ENCODE results near the gene CLDN19.

DNA sequence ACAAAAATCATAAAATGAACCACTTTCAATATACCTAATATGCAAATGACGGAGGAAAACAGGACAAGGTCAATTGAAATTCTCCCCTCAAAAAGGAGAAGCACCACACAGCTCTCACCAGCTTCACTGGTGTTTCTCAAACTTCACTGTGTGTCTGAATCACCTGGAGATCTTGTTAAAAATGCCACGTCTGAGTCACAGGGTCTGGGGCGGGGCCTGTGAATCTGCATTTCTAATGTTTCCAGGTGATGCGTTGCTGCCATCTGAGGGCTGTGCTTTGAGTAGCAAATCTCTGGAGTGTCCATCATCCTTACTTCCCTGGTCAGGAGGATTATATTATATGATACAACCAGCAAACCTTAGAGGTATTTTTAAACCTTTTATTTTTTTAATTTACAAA lies 9.0 kb downstream of the CLDN19 start:
- TF ChIP-seq CTCF (IDR thresholded peaks at IDR 0.05 in 8 of 11, conservative IDR thresholded peaks at IDR 0.05 in 3 of 11) (no peak), POLR2A (IDR thresholded peaks at IDR 0.05) (no peak), POLR2AphosphoS5 (IDR thresholded peaks at IDR 0.05) (no peak)
